NT2/D1 (cell line): ENCODE results near the gene PTPRG.

Experiments
- YY1 ChIP-seq: IDR thresholded peaks from 2 replicates; pipeline ENCODE4 v1.6.1; 2011; ENCODE audit not compliant: insufficient read length, insufficient read depth
- ZNF274 ChIP-seq: IDR thresholded peaks from 2 replicates; pipeline ENCODE4 v1.6.1; 2011; ENCODE audit warnings: mild to moderate bottlenecking, low read depth, low read length

DNA sequence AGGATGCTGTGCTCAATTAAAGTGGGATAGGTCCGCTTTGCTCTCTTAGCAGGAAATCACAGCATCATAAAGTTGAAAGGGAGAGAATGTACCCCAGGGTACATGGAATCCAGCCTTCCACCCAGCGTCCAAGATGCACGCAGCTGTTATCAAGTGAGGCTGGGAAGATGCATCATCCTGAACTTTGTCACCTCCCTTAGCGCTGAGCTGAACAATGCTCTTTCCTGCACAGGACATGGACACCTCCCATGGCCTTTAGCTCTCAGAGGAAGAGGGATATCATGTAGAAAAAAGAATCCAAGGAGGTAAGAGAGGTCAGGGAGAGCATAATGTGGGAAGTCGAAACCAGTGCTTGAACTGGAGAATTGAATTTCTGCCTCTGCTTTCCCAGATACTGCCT is 619.1 kb downstream of the PTPRG start:
- no peak for TF ChIP-seq ZNF274
- no peak for TF ChIP-seq YY1
